SK-N-SH treated with all-trans-retinoic acid at 6 μM for 48 hours (cell line): ENCODE results near the gene ADAMTSL3.

Source experiments
- ATAC-seq: fragments of 200-7000 bp; cut with Tn5 transposase; 3 replicates; pipeline ENCODE4 v1.9.1; 2020; ENCODE audit warnings: mild to moderate bottlenecking, moderate library complexity
- ARNTL ChIP-seq: fragments of 450-650 bp; formaldehyde crosslinking; IDR thresholded peaks from 2 replicates; pipeline ENCODE4 v1.5.0; 2020; ENCODE audit warnings: low read depth, mild to moderate bottlenecking, moderate library complexity, borderline replicate concordance
- BACH2 ChIP-seq: fragments of 250-450 bp; sonication (Bioruptor Pico); IDR thresholded peaks from 2 replicates; pipeline ENCODE4 v1.9.0; 2021; ENCODE audit warnings: mild to moderate bottlenecking, borderline replicate concordance
- CREB5 ChIP-seq: fragments of 250-450 bp; sonication (Bioruptor Pico); IDR thresholded peaks from 2 replicates; pipeline ENCODE4 v1.5.1; 2020; ENCODE audit warnings: low read depth, mild to moderate bottlenecking, moderate library complexity
- CSDC2 ChIP-seq: fragments of 250-450 bp; sonication (Bioruptor Pico); IDR thresholded peaks from 2 replicates; pipeline ENCODE4 v1.5.0; 2020; ENCODE audit warnings: mild to moderate bottlenecking, moderate library complexity
- ESRRG ChIP-seq: fragments of 250-450 bp; sonication (Bioruptor Pico); IDR thresholded peaks from 2 replicates; pipeline ENCODE4 v1.6.1; 2021; ENCODE audit warnings: mild to moderate bottlenecking
- ISL1 ChIP-seq: fragments of 250-450 bp; sonication (Bioruptor Pico); IDR thresholded peaks from 2 replicates; pipeline ENCODE4 v2.1.2; 2022; ENCODE audit warnings: mild to moderate bottlenecking, moderate library complexity
- OSR1 ChIP-seq: fragments of 250-450 bp; sonication (Bioruptor Pico); IDR thresholded peaks from 2 replicates; pipeline ENCODE4 v1.8.0; 2022; ENCODE audit warnings: moderate library complexity, mild to moderate bottlenecking, inconsistent platforms
- POU6F1 ChIP-seq: fragments of 250-450 bp; sonication (Bioruptor Pico); IDR thresholded peaks from 2 replicates; pipeline ENCODE4 v1.8.0; 2021; ENCODE audit warnings: low read depth, mild to moderate bottlenecking, moderate library complexity, borderline replicate concordance
- PPARA ChIP-seq: fragments of 250-450 bp; sonication (Bioruptor Pico); IDR thresholded peaks from 2 replicates; pipeline ENCODE4 v1.5.0; 2020; ENCODE audit warnings: mild to moderate bottlenecking, borderline replicate concordance
- RARB ChIP-seq: fragments of 250-450 bp; sonication (Bioruptor Pico); IDR thresholded peaks from 2 replicates; pipeline ENCODE4 v1.8.0; 2021; ENCODE audit warnings: mild to moderate bottlenecking, moderate library complexity
- SNAI2 ChIP-seq: fragments of 250-450 bp; sonication (Bioruptor Pico); IDR thresholded peaks from 2 replicates; pipeline ENCODE4 v1.5.0; 2020; ENCODE audit warnings: mild to moderate bottlenecking, moderate library complexity
- TCF4 ChIP-seq: fragments of 250-450 bp; sonication (Bioruptor Pico); IDR thresholded peaks from 2 replicates; pipeline ENCODE4 v1.8.0; 2021; ENCODE audit warnings: mild to moderate bottlenecking, moderate library complexity, borderline replicate concordance
- TOX ChIP-seq: fragments of 250-450 bp; sonication (Bioruptor Pico); IDR thresholded peaks from 2 replicates; pipeline ENCODE4 v1.8.0; 2021; ENCODE audit warnings: mild to moderate bottlenecking, moderate library complexity, borderline replicate concordance
- ZC3H10 ChIP-seq: fragments of 250-450 bp; sonication (Bioruptor Pico); IDR thresholded peaks from 2 replicates; pipeline ENCODE4 v1.5.1; 2021; ENCODE audit warnings: mild to moderate bottlenecking, moderate library complexity
- ZFP30 ChIP-seq: fragments of 450-650 bp; formaldehyde crosslinking; IDR thresholded peaks from 2 replicates; pipeline ENCODE4 v1.5.0; 2022; ENCODE audit warnings: mild to moderate bottlenecking, moderate library complexity
- ZNF565 ChIP-seq: fragments of 450-650 bp; formaldehyde crosslinking; conservative IDR thresholded peaks from 2 replicates; pipeline ENCODE4 v1.5.0; 2020; ENCODE audit warnings: low read depth, mild to moderate bottlenecking, moderate library complexity
- ZNF70 ChIP-seq: fragments of 450-650 bp; formaldehyde crosslinking; IDR thresholded peaks from 2 replicates; pipeline ENCODE4 v1.5.0; 2020; ENCODE audit warnings: mild to moderate bottlenecking, moderate library complexity
- ZNF8 ChIP-seq: fragments of 450-650 bp; formaldehyde crosslinking; IDR thresholded peaks from 2 replicates; pipeline ENCODE4 v1.5.0; 2020; ENCODE audit warnings: mild to moderate bottlenecking, moderate library complexity
- TF ChIP-seq, protein P1 (sequence below): fragments of 250-450 bp; sonication (Bioruptor Pico); IDR thresholded peaks from 2 replicates; pipeline ENCODE4 v1.5.1; 2021; ENCODE audit warnings: mild to moderate bottlenecking, moderate library complexity
- TF ChIP-seq, protein P2 (sequence below): fragments of 250-450 bp; sonication (Bioruptor Pico); IDR thresholded peaks from 2 replicates; pipeline ENCODE4 v1.8.0; 2020; ENCODE audit warnings: mild to moderate bottlenecking, moderate library complexity, borderline replicate concordance
- TF ChIP-seq, protein P3 (sequence below): fragments of 250-450 bp; sonication (Bioruptor Pico); IDR thresholded peaks from 2 replicates; pipeline ENCODE4 v1.5.0; 2020; ENCODE audit warnings: mild to moderate bottlenecking, moderate library complexity

ADAMTSL3 gene

DNA sequence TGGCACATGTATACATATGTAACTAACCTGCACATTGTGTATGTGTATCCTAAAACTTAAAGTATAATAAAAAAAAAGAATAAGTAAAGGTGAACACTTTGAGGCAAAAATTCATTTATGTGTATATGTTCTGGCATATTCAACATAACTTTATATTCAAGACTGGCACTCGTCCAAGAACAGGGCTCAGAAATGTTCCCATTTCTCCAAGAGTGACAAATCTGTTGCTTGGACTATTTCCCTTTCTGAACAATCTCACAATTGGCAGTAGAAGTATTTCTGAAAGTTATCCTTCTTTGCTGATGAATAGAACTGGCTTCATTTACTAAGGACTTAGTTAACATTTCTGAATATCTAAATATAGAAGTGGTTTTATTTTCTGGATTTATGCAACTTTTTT is 212.8 kb downstream of the ADAMTSL3 start:
- TF ChIP-seq ZNF565 = no peak
- no peak for TF ChIP-seq PPARA
- TF ChIP-seq, protein P1, sequence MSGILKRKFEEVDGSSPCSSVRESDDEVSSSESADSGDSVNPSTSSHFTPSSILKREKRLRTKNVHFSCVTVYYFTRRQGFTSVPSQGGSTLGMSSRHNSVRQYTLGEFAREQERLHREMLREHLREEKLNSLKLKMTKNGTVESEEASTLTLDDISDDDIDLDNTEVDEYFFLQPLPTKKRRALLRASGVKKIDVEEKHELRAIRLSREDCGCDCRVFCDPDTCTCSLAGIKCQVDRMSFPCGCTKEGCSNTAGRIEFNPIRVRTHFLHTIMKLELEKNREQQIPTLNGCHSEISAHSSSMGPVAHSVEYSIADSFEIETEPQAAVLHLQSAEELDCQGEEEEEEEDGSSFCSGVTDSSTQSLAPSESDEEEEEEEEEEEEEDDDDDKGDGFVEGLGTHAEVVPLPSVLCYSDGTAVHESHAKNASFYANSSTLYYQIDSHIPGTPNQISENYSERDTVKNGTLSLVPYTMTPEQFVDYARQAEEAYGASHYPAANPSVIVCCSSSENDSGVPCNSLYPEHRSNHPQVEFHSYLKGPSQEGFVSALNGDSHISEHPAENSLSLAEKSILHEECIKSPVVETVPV (CRISPR knock-in tag) = no peak
- no peak for TF ChIP-seq ZNF70
- TF ChIP-seq TOX (CRISPR knock-in tag) = no peak
- no peak for TF ChIP-seq ZFP30 (CRISPR knock-in tag)
- no peak for TF ChIP-seq ISL1 (CRISPR knock-in tag)
- no peak for TF ChIP-seq OSR1 (CRISPR knock-in tag)
- TF ChIP-seq, protein P2, sequence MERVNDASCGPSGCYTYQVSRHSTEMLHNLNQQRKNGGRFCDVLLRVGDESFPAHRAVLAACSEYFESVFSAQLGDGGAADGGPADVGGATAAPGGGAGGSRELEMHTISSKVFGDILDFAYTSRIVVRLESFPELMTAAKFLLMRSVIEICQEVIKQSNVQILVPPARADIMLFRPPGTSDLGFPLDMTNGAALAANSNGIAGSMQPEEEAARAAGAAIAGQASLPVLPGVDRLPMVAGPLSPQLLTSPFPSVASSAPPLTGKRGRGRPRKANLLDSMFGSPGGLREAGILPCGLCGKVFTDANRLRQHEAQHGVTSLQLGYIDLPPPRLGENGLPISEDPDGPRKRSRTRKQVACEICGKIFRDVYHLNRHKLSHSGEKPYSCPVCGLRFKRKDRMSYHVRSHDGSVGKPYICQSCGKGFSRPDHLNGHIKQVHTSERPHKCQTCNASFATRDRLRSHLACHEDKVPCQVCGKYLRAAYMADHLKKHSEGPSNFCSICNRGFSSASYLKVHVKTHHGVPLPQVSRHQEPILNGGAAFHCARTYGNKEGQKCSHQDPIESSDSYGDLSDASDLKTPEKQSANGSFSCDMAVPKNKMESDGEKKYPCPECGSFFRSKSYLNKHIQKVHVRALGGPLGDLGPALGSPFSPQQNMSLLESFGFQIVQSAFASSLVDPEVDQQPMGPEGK (CRISPR knock-in tag) = no peak
- TF ChIP-seq ZC3H10 (CRISPR knock-in tag) = no peak
- TF ChIP-seq ARNTL (CRISPR knock-in tag) = no peak
- TF ChIP-seq CSDC2 (CRISPR knock-in tag) = no peak
- TF ChIP-seq, protein P3, sequence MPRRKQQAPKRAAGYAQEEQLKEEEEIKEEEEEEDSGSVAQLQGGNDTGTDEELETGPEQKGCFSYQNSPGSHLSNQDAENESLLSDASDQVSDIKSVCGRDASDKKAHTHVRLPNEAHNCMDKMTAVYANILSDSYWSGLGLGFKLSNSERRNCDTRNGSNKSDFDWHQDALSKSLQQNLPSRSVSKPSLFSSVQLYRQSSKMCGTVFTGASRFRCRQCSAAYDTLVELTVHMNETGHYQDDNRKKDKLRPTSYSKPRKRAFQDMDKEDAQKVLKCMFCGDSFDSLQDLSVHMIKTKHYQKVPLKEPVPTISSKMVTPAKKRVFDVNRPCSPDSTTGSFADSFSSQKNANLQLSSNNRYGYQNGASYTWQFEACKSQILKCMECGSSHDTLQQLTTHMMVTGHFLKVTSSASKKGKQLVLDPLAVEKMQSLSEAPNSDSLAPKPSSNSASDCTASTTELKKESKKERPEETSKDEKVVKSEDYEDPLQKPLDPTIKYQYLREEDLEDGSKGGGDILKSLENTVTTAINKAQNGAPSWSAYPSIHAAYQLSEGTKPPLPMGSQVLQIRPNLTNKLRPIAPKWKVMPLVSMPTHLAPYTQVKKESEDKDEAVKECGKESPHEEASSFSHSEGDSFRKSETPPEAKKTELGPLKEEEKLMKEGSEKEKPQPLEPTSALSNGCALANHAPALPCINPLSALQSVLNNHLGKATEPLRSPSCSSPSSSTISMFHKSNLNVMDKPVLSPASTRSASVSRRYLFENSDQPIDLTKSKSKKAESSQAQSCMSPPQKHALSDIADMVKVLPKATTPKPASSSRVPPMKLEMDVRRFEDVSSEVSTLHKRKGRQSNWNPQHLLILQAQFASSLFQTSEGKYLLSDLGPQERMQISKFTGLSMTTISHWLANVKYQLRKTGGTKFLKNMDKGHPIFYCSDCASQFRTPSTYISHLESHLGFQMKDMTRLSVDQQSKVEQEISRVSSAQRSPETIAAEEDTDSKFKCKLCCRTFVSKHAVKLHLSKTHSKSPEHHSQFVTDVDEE (CRISPR knock-in tag) = no peak
- no peak for TF ChIP-seq ESRRG (CRISPR knock-in tag)
- TF ChIP-seq CREB5 (CRISPR knock-in tag) = no peak
- no peak for TF ChIP-seq POU6F1 (CRISPR knock-in tag)
- TF ChIP-seq RARB (CRISPR knock-in tag) = no peak
- no peak for TF ChIP-seq TCF4 (CRISPR knock-in tag)
- TF ChIP-seq SNAI2 = no peak
- no peak for ATAC-seq

GRCh38 chr15:83869341-83869740 is 215.4 kb downstream of the ADAMTSL3 start:
- no peak for ATAC-seq
- TF ChIP-seq, protein P3 (CRISPR knock-in tag) = no peak
- no peak for TF ChIP-seq SNAI2
- no peak for TF ChIP-seq OSR1 (CRISPR knock-in tag)
- no peak for TF ChIP-seq ISL1 (CRISPR knock-in tag)
- TF ChIP-seq ARNTL (CRISPR knock-in tag) = no peak
- TF ChIP-seq, protein P1 (CRISPR knock-in tag) = no peak
- no peak for TF ChIP-seq CREB5 (CRISPR knock-in tag)
- TF ChIP-seq TCF4 (CRISPR knock-in tag) = no peak
- TF ChIP-seq BACH2 (CRISPR knock-in tag) = no peak
- no peak for TF ChIP-seq ZNF565
- TF ChIP-seq ZFP30 (CRISPR knock-in tag) = no peak
- TF ChIP-seq ZNF8 (CRISPR knock-in tag) = no peak
- TF ChIP-seq, protein P2 (CRISPR knock-in tag) = no peak
- TF ChIP-seq RARB (CRISPR knock-in tag) = no peak
- no peak for TF ChIP-seq ZC3H10 (CRISPR knock-in tag)
- TF ChIP-seq ESRRG (CRISPR knock-in tag) = no peak
- TF ChIP-seq TOX (CRISPR knock-in tag) = no peak
- no peak for TF ChIP-seq PPARA
